ENCODE measurements around the gene MROH8. TPM values are rescaled to one million over a fixed set of nuclear protein-coding genes. Genes with fewer than 3 reads are reported as not detected.

The MROH8 gene
- total RNA-seq, 3 donors from 2014 or later (not counting 1 experiment from before 2014, with no cell fraction given): 1.7 to 3.2 (median 2.3) TPM

DNA sequence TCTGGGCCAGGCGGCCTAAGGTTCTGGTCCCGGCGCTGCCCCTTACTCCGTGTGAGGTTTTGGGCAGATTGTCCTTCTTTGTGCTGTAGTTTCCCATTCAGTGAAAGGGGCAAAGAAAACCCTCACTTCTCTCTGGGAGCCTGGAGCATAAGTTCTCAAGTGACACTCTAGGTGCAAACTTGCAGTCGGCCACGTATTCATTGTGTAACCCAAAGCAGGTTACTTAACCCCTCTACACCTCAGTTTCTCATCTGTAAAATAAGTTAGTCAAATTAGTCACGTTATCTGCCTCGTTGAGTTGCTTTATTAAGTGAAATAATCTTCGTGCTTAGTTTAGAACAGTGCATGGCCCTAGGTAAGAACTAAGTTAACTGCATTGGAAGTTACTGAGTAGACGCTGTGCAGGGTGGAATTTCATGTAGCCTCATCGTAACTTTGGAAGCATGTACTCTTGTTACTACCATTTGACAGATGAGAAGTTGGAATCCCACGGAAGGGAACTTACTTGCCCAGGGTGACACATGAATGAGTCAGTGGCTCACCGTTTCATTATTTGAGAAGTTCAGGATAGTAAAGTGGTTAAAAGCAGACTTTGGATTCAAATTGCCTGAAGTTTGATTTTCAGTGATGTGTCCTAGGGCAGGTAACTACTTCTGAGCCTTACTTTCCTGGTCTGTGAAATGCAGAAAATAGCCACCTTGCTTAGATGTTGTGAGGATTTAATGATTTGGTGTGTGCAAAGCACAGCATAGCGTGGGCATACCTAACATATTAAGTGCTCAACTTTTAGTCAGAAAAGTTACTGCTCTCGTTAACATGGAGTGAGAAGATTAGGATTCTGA, 556 bp upstream of the MROH8 start:
- TF ChIP-seq, protein P1, sequence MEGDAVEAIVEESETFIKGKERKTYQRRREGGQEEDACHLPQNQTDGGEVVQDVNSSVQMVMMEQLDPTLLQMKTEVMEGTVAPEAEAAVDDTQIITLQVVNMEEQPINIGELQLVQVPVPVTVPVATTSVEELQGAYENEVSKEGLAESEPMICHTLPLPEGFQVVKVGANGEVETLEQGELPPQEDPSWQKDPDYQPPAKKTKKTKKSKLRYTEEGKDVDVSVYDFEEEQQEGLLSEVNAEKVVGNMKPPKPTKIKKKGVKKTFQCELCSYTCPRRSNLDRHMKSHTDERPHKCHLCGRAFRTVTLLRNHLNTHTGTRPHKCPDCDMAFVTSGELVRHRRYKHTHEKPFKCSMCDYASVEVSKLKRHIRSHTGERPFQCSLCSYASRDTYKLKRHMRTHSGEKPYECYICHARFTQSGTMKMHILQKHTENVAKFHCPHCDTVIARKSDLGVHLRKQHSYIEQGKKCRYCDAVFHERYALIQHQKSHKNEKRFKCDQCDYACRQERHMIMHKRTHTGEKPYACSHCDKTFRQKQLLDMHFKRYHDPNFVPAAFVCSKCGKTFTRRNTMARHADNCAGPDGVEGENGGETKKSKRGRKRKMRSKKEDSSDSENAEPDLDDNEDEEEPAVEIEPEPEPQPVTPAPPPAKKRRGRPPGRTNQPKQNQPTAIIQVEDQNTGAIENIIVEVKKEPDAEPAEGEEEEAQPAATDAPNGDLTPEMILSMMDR (IDR thresholded peaks at IDR 0.05): no peak
- Mint-ChIP-seq H3K27me3 (ENCODE audit: low read depth in 2 of 2) (no peaks in the 10 kb centered on the region), H3K4me1 (peaks cover 46 to 47% of the 10 kb centered on the region in 2 donors), H3K27ac (peak overlapping the region; percentile 97 to 99), H3K9me3 (no peaks in the 10 kb centered on the region), H3K36me3 (no peaks in the 10 kb centered on the region), H3K4me3 (peak overlapping the region; percentile 99)
- Histone ChIP-seq H3K27me3 (ENCODE audit: control insufficient read depth, insufficient read depth, low read length) (no peaks in the 10 kb centered on the region), H3K4me1 (ENCODE audit: control insufficient read depth, insufficient read depth, low read length) (peaks cover 31% of the 10 kb centered on the region), H3K9me3 (ENCODE audit: control insufficient read depth, insufficient read depth, low read length) (no peaks in the 10 kb centered on the region), H3K27ac (ENCODE audit: low read length) (peak overlapping the region; percentile 97), H3K36me3 (ENCODE audit: control insufficient read depth, insufficient read depth, low read length) (peaks cover 13% of the 10 kb centered on the region), H3K4me3 (ENCODE audit: low read length) (peak overlapping the region; percentile 94)
- DNase-seq (peak in 1 of 2 donors; percentile 21), ATAC-seq (no peak)
- intact Hi-C loops (cut with micrococcal nuclease): loop anchor here (5.0 kb wide), 1 partner anchor 347 kb away; the partner anchor contains the start of gene BLCAP
- 9% methylated on average over 15 of the region's 15 CpGs for WGBS (ENCODE audit: insufficient coverage)

DNA sequence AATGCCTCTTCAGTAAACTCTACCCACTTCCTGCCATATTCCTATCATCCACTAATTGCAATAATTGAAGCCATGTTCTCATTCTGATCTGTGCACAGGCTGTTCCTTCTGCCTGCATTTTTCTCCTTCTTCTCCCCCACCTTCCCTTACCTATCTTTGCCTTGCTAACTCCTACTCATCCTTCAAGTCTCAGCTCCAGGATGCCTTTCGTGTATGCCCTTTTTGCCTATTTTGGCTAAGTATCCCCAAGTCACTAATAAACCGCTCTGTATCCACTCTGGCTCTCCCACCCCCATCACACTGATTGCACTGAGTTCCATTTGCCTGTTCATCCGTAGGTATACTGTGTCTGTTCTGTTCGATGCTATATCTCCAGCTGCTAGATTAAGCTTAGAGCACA, 6.5 kb downstream of the MROH8 start:
- peaks cover 0 to 2% of the 10 kb centered on the region in 2 donors for H3K27me3 Mint-ChIP-seq (ENCODE audit: low read depth in 2 of 2)
- H3K4me1 Mint-ChIP-seq: peaks cover under 1 to 6% of the 10 kb centered on the region in 2 donors
- Histone ChIP-seq H3K36me3 (ENCODE audit: control insufficient read depth, insufficient read depth, low read length) (no peaks in the 10 kb centered on the region), H3K27me3 (ENCODE audit: control insufficient read depth, insufficient read depth, low read length) (no peaks in the 10 kb centered on the region), H3K4me3 (ENCODE audit: low read length) (no peak overlapping the region), H3K9me3 (ENCODE audit: control insufficient read depth, insufficient read depth, low read length) (no peaks in the 10 kb centered on the region), H3K27ac (ENCODE audit: low read length) (no peak overlapping the region), H3K4me1 (ENCODE audit: control insufficient read depth, insufficient read depth, low read length) (peaks cover 1% of the 10 kb centered on the region)
- ATAC-seq (no peak), DNase-seq (no peak)
- 98% methylated on average over 4 of the region's 4 CpGs for WGBS (ENCODE audit: insufficient coverage)
- intact Hi-C loops (cut with micrococcal nuclease): no loop called here
- no peak overlapping the region for H3K4me3 Mint-ChIP-seq
- no peaks in the 10 kb centered on the region for H3K9me3 Mint-ChIP-seq
- TF ChIP-seq, protein P1 (IDR thresholded peaks at IDR 0.05): no peak
- H3K27ac Mint-ChIP-seq: no peak overlapping the region
- H3K36me3 Mint-ChIP-seq: no peaks in the 10 kb centered on the region

DNA sequence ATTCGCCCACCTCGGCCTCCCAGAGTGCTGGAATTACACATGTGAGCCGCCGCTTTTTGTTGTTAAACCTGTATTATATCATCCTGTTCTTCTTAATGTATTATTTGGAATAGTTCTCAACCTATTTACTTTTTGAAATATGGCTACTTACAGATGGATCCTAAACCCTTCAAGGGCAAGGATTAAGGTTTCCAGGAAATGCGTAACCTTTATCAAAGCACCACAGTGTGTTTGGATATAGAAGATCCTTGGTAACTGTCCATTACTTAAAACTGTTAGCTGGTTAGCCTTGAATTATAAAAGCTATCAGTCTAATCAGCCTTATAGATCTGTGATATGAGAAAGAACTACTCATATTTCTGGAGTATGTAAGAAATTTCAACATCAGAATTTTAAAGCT, 12.5 kb downstream of the MROH8 start:
- no peak overlapping the region for H3K4me3 Mint-ChIP-seq
- peaks cover 0 to 6% of the 10 kb centered on the region in 2 donors for H3K4me1 Mint-ChIP-seq
- Histone ChIP-seq H3K27ac (ENCODE audit: low read length) (no peak overlapping the region), H3K4me1 (ENCODE audit: control insufficient read depth, insufficient read depth, low read length) (no peaks in the 10 kb centered on the region), H3K9me3 (ENCODE audit: control insufficient read depth, insufficient read depth, low read length) (no peaks in the 10 kb centered on the region), H3K27me3 (ENCODE audit: control insufficient read depth, insufficient read depth, low read length) (no peaks in the 10 kb centered on the region), H3K36me3 (ENCODE audit: control insufficient read depth, insufficient read depth, low read length) (no peaks in the 10 kb centered on the region), H3K4me3 (ENCODE audit: low read length) (no peak overlapping the region)
- DNase-seq (no peak), ATAC-seq (no peak)
- H3K27me3 Mint-ChIP-seq (ENCODE audit: low read depth in 2 of 2): no peaks in the 10 kb centered on the region
- WGBS (ENCODE audit: insufficient coverage): 93% methylated on average over 2 of the region's 5 CpGs
- H3K27ac Mint-ChIP-seq: no peak overlapping the region
- no peaks in the 10 kb centered on the region for H3K9me3 Mint-ChIP-seq
- TF ChIP-seq, protein P1 (IDR thresholded peaks at IDR 0.05): no peak
- intact Hi-C loops (cut with micrococcal nuclease): no loop called here
- no peaks in the 10 kb centered on the region for H3K36me3 Mint-ChIP-seq

Data from natural killer cell (primary cell).